Measurements from ENCODE around the gene PTGES. TPM values are rescaled to one million over a fixed set of nuclear protein-coding genes. Genes with fewer than 3 reads are reported as not detected.

The PTGES gene
- total RNA-seq, 1 donor from 2014 or later = not detected

DNA sequence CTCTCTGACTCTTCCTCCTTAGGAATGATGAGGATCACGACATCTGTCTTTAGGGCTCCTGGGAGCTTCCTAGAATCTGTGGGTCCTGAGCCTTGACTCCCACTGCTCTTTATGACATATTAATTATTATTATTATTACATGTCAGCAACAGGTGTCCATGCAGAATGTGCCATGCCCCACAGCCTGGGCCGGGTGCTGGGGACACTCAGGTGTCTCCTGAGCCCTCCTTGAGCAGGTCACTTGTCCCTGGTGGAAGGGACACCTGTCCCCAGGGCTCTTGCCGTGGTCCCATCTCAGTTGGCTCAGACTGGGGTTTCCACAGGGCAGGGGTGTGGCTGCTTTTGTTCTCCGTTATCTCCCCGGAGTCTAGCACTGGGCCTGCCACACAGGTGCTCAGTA is 34.2 kb downstream of the PTGES start:
- POLR2A ChIA-PET = no interaction called here
- TF ChIP-seq, protein P1, sequence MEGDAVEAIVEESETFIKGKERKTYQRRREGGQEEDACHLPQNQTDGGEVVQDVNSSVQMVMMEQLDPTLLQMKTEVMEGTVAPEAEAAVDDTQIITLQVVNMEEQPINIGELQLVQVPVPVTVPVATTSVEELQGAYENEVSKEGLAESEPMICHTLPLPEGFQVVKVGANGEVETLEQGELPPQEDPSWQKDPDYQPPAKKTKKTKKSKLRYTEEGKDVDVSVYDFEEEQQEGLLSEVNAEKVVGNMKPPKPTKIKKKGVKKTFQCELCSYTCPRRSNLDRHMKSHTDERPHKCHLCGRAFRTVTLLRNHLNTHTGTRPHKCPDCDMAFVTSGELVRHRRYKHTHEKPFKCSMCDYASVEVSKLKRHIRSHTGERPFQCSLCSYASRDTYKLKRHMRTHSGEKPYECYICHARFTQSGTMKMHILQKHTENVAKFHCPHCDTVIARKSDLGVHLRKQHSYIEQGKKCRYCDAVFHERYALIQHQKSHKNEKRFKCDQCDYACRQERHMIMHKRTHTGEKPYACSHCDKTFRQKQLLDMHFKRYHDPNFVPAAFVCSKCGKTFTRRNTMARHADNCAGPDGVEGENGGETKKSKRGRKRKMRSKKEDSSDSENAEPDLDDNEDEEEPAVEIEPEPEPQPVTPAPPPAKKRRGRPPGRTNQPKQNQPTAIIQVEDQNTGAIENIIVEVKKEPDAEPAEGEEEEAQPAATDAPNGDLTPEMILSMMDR (IDR thresholded peaks at IDR 0.05) = no peak

DNA sequence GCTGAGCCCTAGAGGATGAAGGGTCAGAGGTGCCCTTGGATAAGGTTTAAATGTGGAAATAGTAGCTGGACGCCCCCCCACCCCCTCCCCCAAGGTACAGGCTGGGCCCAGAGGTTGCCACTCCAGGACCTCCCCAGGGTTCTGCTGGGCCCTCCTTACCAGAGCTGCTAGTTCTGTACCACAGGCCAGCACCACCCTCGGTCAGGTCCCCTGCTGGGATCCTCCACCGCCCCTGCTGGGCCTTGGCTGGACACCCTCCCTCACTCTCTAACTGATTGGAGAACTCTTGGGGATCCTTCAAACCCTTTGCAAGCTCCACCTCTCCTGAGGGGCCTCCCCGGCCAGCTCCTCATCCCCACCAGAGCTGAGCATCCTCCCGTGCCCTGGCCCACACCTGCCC is 34.9 kb downstream of the PTGES start:
- ATAC-seq (ENCODE audit: low read depth) = no peak
- TF ChIP-seq, protein P1 (IDR thresholded peaks at IDR 0.05) = no peak
- ChIA-PET POLR2A (no interaction called here), CTCF (no interaction called here)
- intact Hi-C loops (cut with micrococcal nuclease) = no loop called here
- no peaks in the 10 kb centered on the region for H3K36me3 Mint-ChIP-seq (ENCODE audit: low read depth)
- H3K27ac Mint-ChIP-seq = no peak overlapping the region
- H3K27me3 Mint-ChIP-seq = peaks cover 28% of the 10 kb centered on the region
- DNase-seq = no peak
- no peak overlapping the region for H3K4me3 Mint-ChIP-seq
- no peaks in the 10 kb centered on the region for H3K4me1 Mint-ChIP-seq
- H3K9me3 Mint-ChIP-seq = no peaks in the 10 kb centered on the region

More for the DNA sequence above, 34.2 kb downstream of the PTGES start:
- ATAC-seq (ENCODE audit: low read depth) = no peak
- Mint-ChIP-seq H3K27ac (no peak overlapping the region), H3K9me3 (no peaks in the 10 kb centered on the region), H3K36me3 (ENCODE audit: low read depth) (no peaks in the 10 kb centered on the region), H3K27me3 (peaks cover 27% of the 10 kb centered on the region), H3K4me3 (no peak overlapping the region), H3K4me1 (no peaks in the 10 kb centered on the region)
- CTCF ChIA-PET = no interaction called here
- DNase-seq = no peak
- intact Hi-C loops (cut with micrococcal nuclease) = no loop called here

DNA sequence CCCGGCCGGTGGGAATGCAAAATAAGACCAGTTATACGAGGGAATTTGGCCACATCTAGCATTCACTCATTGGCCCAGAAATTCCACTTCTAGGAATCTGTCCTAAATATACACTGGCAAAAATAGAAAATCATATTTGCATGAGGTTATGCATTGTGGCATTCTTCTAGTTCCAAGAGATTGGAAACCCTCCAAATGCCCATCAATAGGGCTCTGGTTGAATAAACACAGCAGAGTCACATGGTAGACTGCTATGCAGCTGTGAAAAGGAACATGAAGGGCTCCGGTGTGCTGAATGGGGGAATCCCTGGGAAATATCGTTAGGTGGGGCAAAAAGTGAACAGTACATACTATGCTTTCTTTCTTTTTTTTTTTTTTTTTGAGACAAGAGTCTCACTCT is 36.8 kb downstream of the PTGES start:
- no peak for DNase-seq
- Mint-ChIP-seq H3K4me3 (no peak overlapping the region), H3K36me3 (ENCODE audit: low read depth) (no peaks in the 10 kb centered on the region), H3K4me1 (peaks cover 10% of the 10 kb centered on the region), H3K9me3 (no peaks in the 10 kb centered on the region), H3K27ac (no peak overlapping the region), H3K27me3 (peaks cover 37% of the 10 kb centered on the region)
- ATAC-seq (ENCODE audit: low read depth) = no peak
- TF ChIP-seq, protein P1 (IDR thresholded peaks at IDR 0.05) = no peak
- intact Hi-C loops (cut with micrococcal nuclease) = no loop called here
- ChIA-PET POLR2A (interaction anchor here (0.7 kb wide), 1 partner anchor 647 kb away, joined by 4 read pairs; no protein-coding TSS in a partner anchor), CTCF (no interaction called here)

DNA sequence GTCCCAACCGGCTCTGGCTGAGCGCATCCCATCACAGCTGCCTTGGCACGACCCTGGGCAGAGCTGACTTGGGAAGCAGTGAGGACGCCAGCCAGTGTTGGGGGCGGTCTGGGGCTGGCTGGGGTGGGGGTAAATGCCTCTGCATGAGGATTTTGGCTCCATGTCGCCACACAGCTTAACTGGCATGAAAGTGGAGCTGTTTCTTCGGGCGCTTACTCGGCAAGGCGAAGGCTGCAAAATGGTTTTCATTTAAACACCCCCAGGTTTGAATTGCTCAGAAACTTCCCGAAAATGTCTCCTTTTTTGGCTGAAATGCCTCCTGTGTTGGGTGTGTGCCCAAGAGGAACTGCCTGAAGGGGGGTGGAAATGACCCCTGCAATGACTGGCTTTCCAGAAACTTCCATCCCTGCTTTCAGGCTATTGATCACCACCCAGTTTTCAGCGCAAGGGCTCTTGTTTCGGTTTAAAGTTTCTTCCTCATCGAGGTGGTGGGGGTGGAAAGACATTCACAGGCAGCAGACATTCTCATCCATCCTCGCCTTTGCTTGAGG is 38.3 kb downstream of the PTGES start:
- DNase-seq (no peak), ATAC-seq (ENCODE audit: low read depth) (no peak)
- no peak overlapping the region for H3K4me3 Mint-ChIP-seq
- ChIA-PET POLR2A (no interaction called here), CTCF (no interaction called here)
- H3K36me3 Mint-ChIP-seq (ENCODE audit: low read depth) = no peaks in the 10 kb centered on the region
- intact Hi-C loops (cut with micrococcal nuclease) = no loop called here
- TF ChIP-seq, protein P1 (IDR thresholded peaks at IDR 0.05) = no peak
- H3K27ac Mint-ChIP-seq = no peak overlapping the region
- H3K9me3 Mint-ChIP-seq = no peaks in the 10 kb centered on the region
- peaks cover 32% of the 10 kb centered on the region for H3K27me3 Mint-ChIP-seq
- H3K4me1 Mint-ChIP-seq = peaks cover 10% of the 10 kb centered on the region

DNA sequence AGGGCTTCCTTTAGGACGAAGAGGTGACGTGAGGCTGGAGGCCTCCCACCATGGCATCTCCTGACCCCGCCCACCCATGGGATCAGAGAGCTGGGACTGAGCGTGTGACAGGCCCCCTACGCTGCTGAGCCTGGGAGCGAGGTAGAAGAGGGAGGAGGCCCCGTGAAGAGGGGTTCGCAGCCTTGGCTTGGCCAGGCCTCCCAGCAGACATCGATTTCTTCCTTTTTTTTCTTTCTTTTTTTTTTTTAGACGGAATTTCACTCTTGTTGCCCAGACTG is 39.5 kb downstream of the PTGES start:
- Mint-ChIP-seq H3K4me1 (peaks cover 10% of the 10 kb centered on the region), H3K27me3 (peaks cover 31% of the 10 kb centered on the region), H3K36me3 (ENCODE audit: low read depth) (no peaks in the 10 kb centered on the region), H3K9me3 (no peaks in the 10 kb centered on the region), H3K27ac (no peak overlapping the region), H3K4me3 (no peak overlapping the region)
- CTCF ChIA-PET = no interaction called here
- no peak for DNase-seq
- TF ChIP-seq, protein P1 (IDR thresholded peaks at IDR 0.05) = no peak
- intact Hi-C loops (cut with micrococcal nuclease) = no loop called here
- no peak for ATAC-seq (ENCODE audit: low read depth)
- POLR2A ChIA-PET = interaction anchor here (0.6 kb wide), 1 partner anchor 15 kb away, joined by 4 read pairs; no protein-coding TSS in a partner anchor
